ENCODE measurements around the gene IER5L.

GRCh38 chr9:129193655-129194054, 15.6 kb upstream of the IER5L start:
- TF ChIP-seq EZH2 (IDR thresholded peaks at IDR 0.05; ENCODE audit: insufficient read depth, poor library complexity, severe bottlenecking) = no peak
- no peak for TF ChIP-seq EZH2phosphoT487 (IDR thresholded peaks at IDR 0.05; ENCODE audit: insufficient read depth, low read depth)

Data from GM23248 (cell line).